ENCODE results near the gene STAM. TPM values are rescaled to one million over a fixed set of nuclear protein-coding genes. Genes with fewer than 3 reads are reported as not detected.
A peak's percentile ranks its signal among the peaks of the same experiment; 100 is the strongest.

STAM gene
- 20.0 and 20.6 TPM in 2 replicates for total RNA-seq
- 16.1 and 17.7 TPM in 2 replicates for polyA plus RNA-seq
- polyA plus RNA-seq (2011; cell fraction: cytosol; rRNA removed) = 16.5 and 18.4 TPM in 2 replicates
- polyA plus RNA-seq (2011; cell fraction: nucleus; rRNA removed) = 24.6 and 25.9 TPM in 2 replicates
- 16.6 and 22.2 TPM in 2 replicates for polyA plus RNA-seq (2012)
- 25.6 and 27.7 TPM in 2 replicates for polyA minus RNA-seq
- 8.6 TPM for polyA minus RNA-seq (2011; cell fraction: cytosol; rRNA and poly(A)+ RNA removed)
- 56.6 and 59.0 TPM in 2 replicates for polyA minus RNA-seq (2011; cell fraction: nucleus; rRNA and poly(A)+ RNA removed)
- percentile 86 among the genes with signal in this experiment for Bru-seq, nascent RNA
- BruChase-seq, experiment 1, labeled RNA remaining after a 6-hour chase = percentile 75 among the genes with signal in this experiment
- percentile 78 among the genes with signal in this experiment for BruChase-seq, experiment 2, labeled RNA remaining after a 2-hour chase
- long read RNA-seq, transcript STAM-202 (14 exons, 2,972 nt) = major isoform, 36 of 46 reads
- long read RNA-seq, partial matches to known transcripts = 4 of 46 reads
- long read RNA-seq, other reads (novel, unspliced or antisense) = 6 of 46 reads

GRCh38 chr10:17643755-17644484 is at the start of gene STAM:
Gene STAM (plus strand): TSS chr10:17644151. CDS start chr10:17644340, 189 bp downstream.
- Histone ChIP-seq H3K9me1 (replicated peaks; ENCODE audit: control insufficient read depth, extremely low read depth, insufficient read depth, low read length) (no peaks in the 10 kb centered on the region), H3K4me3 (replicated peaks in 1 of 3; ENCODE audit: insufficient read depth in 1 of 3, low read depth in 1 of 3, low read length in 3 of 3) (peak within 1 kb of the TSS; percentile 36 to 90 (median 84)), H3K27me3 (ENCODE audit: control insufficient read depth in 2 of 2, insufficient read depth in 2 of 2, low read length in 2 of 2) (no peaks in the 10 kb centered on the region), H3K79me2 (ENCODE audit: control insufficient read depth, insufficient read depth, low read length) (peaks cover 51% of the 10 kb centered on the region), H2AFZ (ENCODE audit: low read depth, low read length) (peak within 1 kb of the TSS; percentile 51), H3K9me3 (replicated peaks; ENCODE audit: control insufficient read depth, insufficient read depth, low read length) (no peaks in the 10 kb centered on the region), H3K4me1 (ENCODE audit: control insufficient read depth, extremely low read depth, insufficient read depth, low read length) (peaks cover 21% of the 10 kb centered on the region), H4K20me1 (replicated peaks; ENCODE audit: control insufficient read depth, extremely low read depth, insufficient read depth, low read length) (no peaks in the 10 kb centered on the region), H3K36me3 (ENCODE audit: control insufficient read depth in 2 of 2, extremely low read depth in 1 of 2, insufficient read depth in 2 of 2, low read length in 2 of 2) (no peaks in the 10 kb centered on the region), H3K9ac (replicated peaks; ENCODE audit: extremely low read depth, insufficient read depth, low read length) (peak within 1 kb of the TSS; percentile 94), H3K27ac (ENCODE audit: insufficient read depth, low read depth, low read length) (peak within 1 kb of the TSS; percentile 95), H3K4me2 (ENCODE audit: insufficient read depth, low read length) (peak within 1 kb of the TSS; percentile 91)
- dilution Hi-C loops (cut with MboI; ENCODE audit: extremely low pct_ligation_motif_present, low sequenced_read_pairs) = no loop called here
- CTCF ChIA-PET = interaction anchor here (1.0 to 2.0 kb wide), 17 partner anchors 9 to 834 kb away, joined by 3 to 17 read pairs (median 4); partner anchors contain the start of gene HACD1
- DNase-seq (ENCODE audit: low read depth, low spot score) = peak; percentile 96
- TF ChIP-seq EZH2 (IDR thresholded peaks at IDR 0.05; ENCODE audit: borderline replicate concordance, low read depth, low read length, severe bottlenecking) (no peak), MYC (IDR thresholded peaks at IDR 0.05; ENCODE audit: low read depth, low read length) (no peak), GATA2 (IDR thresholded peaks at IDR 0.05; ENCODE audit: insufficient read depth, insufficient read length, low read depth, low read length) (no peak), POLR2AphosphoS5 (IDR thresholded peaks at IDR 0.05; ENCODE audit: insufficient read depth, low read depth, low read length) (peak; percentile 69), POLR2A (IDR thresholded peaks at IDR 0.05; ENCODE audit: low read depth, low read length) (peak; percentile 76), MAX (IDR thresholded peaks at IDR 0.05; ENCODE audit: insufficient read depth, insufficient read length) (peak; percentile 70)
- peak; percentile 93 for FAIRE-seq
- BruUV-seq (replicated peaks) = no TSS peak
- intact Hi-C loops (cut with micrococcal nuclease) = loop anchor here (1.0 to 5.0 kb wide), 4 partner anchors 21 to 193 kb away; partner anchors contain the start of gene HACD1
- POLR2A ChIA-PET = interaction anchor here (0.7 to 2.4 kb wide), 5 partner anchors 11 to 826 kb away, joined by 3 to 16 read pairs (median 4); partner anchors contain the start of genes HACD1 and RSU1
